Vagina (tissue), 2 donors: ENCODE measurements around the gene DGKG. TPM values are rescaled to one million over a fixed set of nuclear protein-coding genes. Genes with fewer than 3 reads are reported as not detected.

Experiments
- DNase-seq, 2 donors: peaks; one replicate each; pipeline ENCODE4 v3.0.0-alpha.2; 2017; ENCODE audit errors: extremely low spot score in 2 of 2
- H3K27ac ChIP-seq: fragments of 200-600 bp; sonication (generic); one replicate; pipeline ENCODE4 v1.5.1; 2019
- H3K27me3 ChIP-seq: fragments of 200-600 bp; sonication (generic); one replicate; pipeline ENCODE4 v1.5.1; 2019
- H3K36me3 ChIP-seq, 2 donors: fragments of 200-600 bp; sonication (generic); one replicate each; pipeline ENCODE4 v1.5.1; 2017 to 2019
- H3K4me1 ChIP-seq: fragments of 200-600 bp; sonication (generic); one replicate; pipeline ENCODE4 v1.5.1; 2019
- H3K4me3 ChIP-seq, 2 donors: fragments of 200-600 bp; sonication (generic); 1 replicate in 1 of 2; 2 replicates in 1 of 2; pipeline ENCODE4 v1.5.1; 2016 to 2019
- H3K9me3 ChIP-seq: fragments of 200-600 bp; sonication (generic); one replicate; pipeline ENCODE4 v1.5.1; 2019
- CTCF ChIP-seq, 3 experiments: fragments of 450-650 bp in 2 of 3; fragments of 200-600 bp in 1 of 3; sonication (generic) in 1 of 3; IDR thresholded peaks; one replicate each; pipeline ENCODE4 v1.5.1; 2017 to 2019; ENCODE audit warnings: antibody characterized with exemption in 3 of 3, mild to moderate bottlenecking in 2 of 3, moderate library complexity in 2 of 3
- POLR2A ChIP-seq, 2 donors: fragments of 450-650 bp; IDR thresholded peaks; one replicate each; pipeline ENCODE4 v1.6.1; 2017; ENCODE audit warnings: antibody characterized with exemption in 2 of 2, mild to moderate bottlenecking in 2 of 2, moderate library complexity in 2 of 2
- POLR2AphosphoS5 ChIP-seq, 2 donors: sonication (generic); formaldehyde crosslinking; IDR thresholded peaks; one replicate each; pipeline ENCODE4 v1.9.0; 2017; ENCODE audit warnings: antibody characterized with exemption in 2 of 2, mild to moderate bottlenecking in 2 of 2, low read depth in 1 of 2; ENCODE audit not compliant: insufficient read depth in 1 of 2
- intact Hi-C: fragments of 100-400 bp; cut with DNase I; formaldehyde crosslinking; loops from one replicate; pipeline ENCODE4 v1.15.1; 2023
- total RNA-seq: library from RNA; depleted of rRNA; stranded (reverse); fragments of >200 nt; gene quantifications from one replicate; pipeline ENCODE4 v1.2.3, GENCODE V29; 2016

Gene DGKG
- total RNA-seq, 1 donor from 2014 or later = 2.5 TPM

GRCh38 chr3:186100398-186100797 lies 261.6 kb downstream of the DGKG start:
- TF ChIP-seq CTCF (IDR thresholded peaks at IDR 0.05) = no peak
- TF ChIP-seq POLR2A (IDR thresholded peaks at IDR 0.05) = no peak
- TF ChIP-seq POLR2AphosphoS5 (IDR thresholded peaks at IDR 0.05; ENCODE audit: insufficient read depth in 1 of 2, low read depth in 1 of 2) = no peak
- no peaks in the 10 kb centered on the region for H3K9me3 ChIP-seq
- H3K4me3 ChIP-seq = no peak overlapping the region
- no peaks in the 10 kb centered on the region for H3K36me3 ChIP-seq
- peaks cover 50% of the 10 kb centered on the region for H3K4me1 ChIP-seq
- H3K27ac ChIP-seq = no peak overlapping the region
- H3K27me3 ChIP-seq = no peaks in the 10 kb centered on the region
- intact Hi-C loops = loop anchor here (10.0 kb wide), 1 partner anchor 464 kb away; the partner anchor contains the start of gene TBCCD1
- DNase-seq = no peak

- DNase-seq = no peak
- Histone ChIP-seq H3K9me3 (no peaks in the 10 kb centered on the region), H3K27ac (no peak overlapping the region), H3K4me1 (peaks cover 50% of the 10 kb centered on the region), H3K4me3 (no peak overlapping the region), H3K36me3 (no peaks in the 10 kb centered on the region), H3K27me3 (no peaks in the 10 kb centered on the region)
- TF ChIP-seq CTCF (IDR thresholded peaks at IDR 0.05) (no peak), POLR2AphosphoS5 (IDR thresholded peaks at IDR 0.05; ENCODE audit: insufficient read depth in 1 of 2, low read depth in 1 of 2) (no peak), POLR2A (IDR thresholded peaks at IDR 0.05) (no peak)
- intact Hi-C loops = no loop called here
Observed at GRCh38 chr3:186099178-186099577, 262.9 kb downstream of the DGKG start.

- TF ChIP-seq POLR2AphosphoS5 (IDR thresholded peaks at IDR 0.05; ENCODE audit: insufficient read depth in 1 of 2, low read depth in 1 of 2) = no peak
- no peak for TF ChIP-seq CTCF (IDR thresholded peaks at IDR 0.05)
- no peak for TF ChIP-seq POLR2A (IDR thresholded peaks at IDR 0.05)
- Histone ChIP-seq H3K27ac (no peak overlapping the region), H3K9me3 (no peaks in the 10 kb centered on the region), H3K36me3 (no peaks in the 10 kb centered on the region), H3K27me3 (no peaks in the 10 kb centered on the region), H3K4me3 (no peak overlapping the region), H3K4me1 (peaks cover 47% of the 10 kb centered on the region)
- DNase-seq = no peak
- intact Hi-C loops = no loop called here
Observed at GRCh38 chr3:186098740-186099139, 263.3 kb downstream of the DGKG start.

GRCh38 chr3:186097663-186098451 lies 264.2 kb downstream of the DGKG start:
- intact Hi-C loops = no loop called here
- peak overlapping the region; percentile 32 to 42 for H3K4me3 ChIP-seq
- TF ChIP-seq POLR2A (IDR thresholded peaks at IDR 0.05) (no peak), POLR2AphosphoS5 (IDR thresholded peaks at IDR 0.05; ENCODE audit: insufficient read depth in 1 of 2, low read depth in 1 of 2) (peak in 1 of 2 donors; percentile 48)
- no peaks in the 10 kb centered on the region for H3K27me3 ChIP-seq
- no peak overlapping the region for H3K27ac ChIP-seq
- H3K36me3 ChIP-seq = no peaks in the 10 kb centered on the region
- peaks cover 38% of the 10 kb centered on the region for H3K4me1 ChIP-seq
- DNase-seq = no peak
- H3K9me3 ChIP-seq = no peaks in the 10 kb centered on the region

GRCh38 chr3:186097317-186097662 lies 264.7 kb downstream of the DGKG start:
- intact Hi-C loops = no loop called here
- TF ChIP-seq CTCF (IDR thresholded peaks at IDR 0.05) = no peak
- no peak for TF ChIP-seq POLR2AphosphoS5 (IDR thresholded peaks at IDR 0.05; ENCODE audit: insufficient read depth in 1 of 2, low read depth in 1 of 2)
- no peak for TF ChIP-seq POLR2A (IDR thresholded peaks at IDR 0.05)
- Histone ChIP-seq H3K36me3 (no peaks in the 10 kb centered on the region), H3K27me3 (no peaks in the 10 kb centered on the region), H3K27ac (no peak overlapping the region), H3K9me3 (no peaks in the 10 kb centered on the region), H3K4me3 (peak overlapping the region; percentile 32 to 42), H3K4me1 (peaks cover 35% of the 10 kb centered on the region)
- no peak for DNase-seq

Other genes with a start within 250 kb of the DGKG start
- gene CRYGS, start 182.1 kb upstream of the DGKG start, total RNA-seq = not detected
- 10.6 TPM for gene TBCCD1, start 205.1 kb upstream of the DGKG start, total RNA-seq
- 34.6 TPM for gene DNAJB11, start 208.5 kb upstream of the DGKG start, total RNA-seq